Measurements from ENCODE around the gene SRRD. TPM values are rescaled to one million over a fixed set of nuclear protein-coding genes. Genes with fewer than 3 reads are reported as not detected.
A peak's percentile ranks its signal among the peaks of the same experiment; 100 is the strongest.
"Not testable (repeated sequence)": the region's sequence is repeated elsewhere in the genome, so short reads cannot be mapped to it uniquely, and the experiment has no call there.

The SRRD gene
- total RNA-seq, 5 donors from 2014 or later (not counting 1 experiment from before 2014, with no cell fraction given) = 17.4 to 23.3 (median 21.8) TPM

GRCh38 chr22:26528518-26528917 lies 44.8 kb downstream of the SRRD start:
- ATAC-seq (replicated peaks in 1 of 4); H3K4me3 ChIP-seq (ENCODE audit: control insufficient read depth in 1 of 2, extremely low read depth in 1 of 2, low read length in 1 of 2); H3K4me1 Mint-ChIP-seq; H3K27ac ChIP-seq (ENCODE audit: low read length); H3K27ac Mint-ChIP-seq; H3K27me3 ChIP-seq (replicated peaks in 1 of 2; ENCODE audit: control insufficient read depth in 2 of 2, extremely low read depth in 1 of 2, insufficient read depth in 2 of 2, low read length in 1 of 2); H3K4me3 Mint-ChIP-seq; H3K27me3 Mint-ChIP-seq; H3K4me1 ChIP-seq (ENCODE audit: control insufficient read depth in 1 of 2, extremely low read depth in 1 of 2, insufficient read depth in 2 of 2, low read length in 2 of 2); DNase-seq; POLR2A ChIA-PET; H3K9me3 Mint-ChIP-seq; H3K9me3 ChIP-seq; CTCF ChIA-PET: not testable (repeated sequence)
- peaks cover 40% of the 10 kb centered on the region for H3K36me3 Mint-ChIP-seq
- peaks cover 11 to 87% of the 10 kb centered on the region in 2 donors for H3K36me3 ChIP-seq (ENCODE audit: control insufficient read depth in 2 of 2, extremely low read depth in 1 of 2, insufficient read depth in 1 of 2, low read length in 1 of 2)
- 94% methylated on average over 2 of the region's 9 CpGs for WGBS (ENCODE audit: insufficient coverage)

- Histone ChIP-seq H3K4me1 (ENCODE audit: control insufficient read depth in 1 of 2, extremely low read depth in 1 of 2, insufficient read depth in 2 of 2, low read length in 2 of 2) (no peaks in the 10 kb centered on the region), H3K9me3 (no peaks in the 10 kb centered on the region), H3K36me3 (ENCODE audit: control insufficient read depth in 2 of 2, extremely low read depth in 1 of 2, insufficient read depth in 1 of 2, low read length in 1 of 2) (peaks cover 11 to 87% of the 10 kb centered on the region in 2 donors), H3K4me3 (ENCODE audit: control insufficient read depth in 1 of 2, extremely low read depth in 1 of 2, low read length in 1 of 2) (no peak overlapping the region), H3K27me3 (replicated peaks in 1 of 2; ENCODE audit: control insufficient read depth in 2 of 2, extremely low read depth in 1 of 2, insufficient read depth in 2 of 2, low read length in 1 of 2) (no peaks in the 10 kb centered on the region), H3K27ac (ENCODE audit: low read length) (no peak overlapping the region)
- Mint-ChIP-seq H3K27ac (no peak overlapping the region), H3K9me3 (no peaks in the 10 kb centered on the region), H3K36me3 (peaks cover 43% of the 10 kb centered on the region), H3K4me1 (peaks cover 0 to 6% (median 0%) of the 10 kb centered on the region in 3 donors), H3K4me3 (no peak overlapping the region), H3K27me3 (no peaks in the 10 kb centered on the region)
- ATAC-seq (replicated peaks in 1 of 4) (no peak), DNase-seq (no peak)
- CTCF ChIA-PET = no interaction called here
- POLR2A ChIA-PET = no interaction called here
- WGBS (ENCODE audit: insufficient coverage) = no CpG with 5 or more reads among the region's 2 CpGs
These were observed 45.7 kb downstream of the SRRD start for GRCh38 chr22:26529345-26529744.

- CTCF ChIA-PET = no interaction called here
- no peak overlapping the region for H3K27ac ChIP-seq (ENCODE audit: low read length)
- no peaks in the 10 kb centered on the region for H3K4me1 ChIP-seq (ENCODE audit: control insufficient read depth in 1 of 2, extremely low read depth in 1 of 2, insufficient read depth in 2 of 2, low read length in 2 of 2)
- no peaks in the 10 kb centered on the region for H3K9me3 ChIP-seq
- Mint-ChIP-seq H3K9me3 (no peaks in the 10 kb centered on the region), H3K27ac (peak overlapping the region in 1 of 2 donors; percentile 23), H3K4me3 (no peak overlapping the region), H3K27me3 (no peaks in the 10 kb centered on the region), H3K4me1 (peaks cover 0 to 17% (median 6%) of the 10 kb centered on the region in 3 donors), H3K36me3 (peaks cover 49% of the 10 kb centered on the region)
- H3K27me3 ChIP-seq (replicated peaks in 1 of 2; ENCODE audit: control insufficient read depth in 2 of 2, extremely low read depth in 1 of 2, insufficient read depth in 2 of 2, low read length in 1 of 2) = no peaks in the 10 kb centered on the region
- DNase-seq (no peak), ATAC-seq (replicated peaks in 1 of 4) (no peak)
- POLR2A ChIA-PET = no interaction called here
- H3K36me3 ChIP-seq (ENCODE audit: control insufficient read depth in 2 of 2, extremely low read depth in 1 of 2, insufficient read depth in 1 of 2, low read length in 1 of 2) = peaks cover 7 to 80% of the 10 kb centered on the region in 2 donors
- 88% methylated on average over 4 of the region's 7 CpGs for WGBS (ENCODE audit: insufficient coverage)
- H3K4me3 ChIP-seq (ENCODE audit: control insufficient read depth in 1 of 2, extremely low read depth in 1 of 2, low read length in 1 of 2) = no peak overlapping the region
These were observed 50.6 kb downstream of the SRRD start for GRCh38 chr22:26534171-26534855.

- peak overlapping the region; percentile 44 to 61 for H3K27ac Mint-ChIP-seq
- no peaks in the 10 kb centered on the region for H3K27me3 ChIP-seq (replicated peaks in 1 of 2; ENCODE audit: control insufficient read depth in 2 of 2, extremely low read depth in 1 of 2, insufficient read depth in 2 of 2, low read length in 1 of 2)
- H3K9me3 Mint-ChIP-seq = no peaks in the 10 kb centered on the region
- ATAC-seq (replicated peaks in 1 of 4) (no peak), DNase-seq (no peak)
- no peaks in the 10 kb centered on the region for H3K27me3 Mint-ChIP-seq
- H3K4me1 ChIP-seq (ENCODE audit: control insufficient read depth in 1 of 2, extremely low read depth in 1 of 2, insufficient read depth in 2 of 2, low read length in 2 of 2) = no peaks in the 10 kb centered on the region
- no peak overlapping the region for H3K27ac ChIP-seq (ENCODE audit: low read length)
- no peak overlapping the region for H3K4me3 Mint-ChIP-seq
- POLR2A ChIA-PET = interaction anchor here in 1 of 2 donors (0.5 kb wide), 1 partner anchor 71 kb away, joined by 10 read pairs; no protein-coding TSS in a partner anchor
- H3K4me3 ChIP-seq (ENCODE audit: control insufficient read depth in 1 of 2, extremely low read depth in 1 of 2, low read length in 1 of 2) = no peak overlapping the region
- H3K9me3 ChIP-seq = no peaks in the 10 kb centered on the region
- H3K36me3 ChIP-seq (ENCODE audit: control insufficient read depth in 2 of 2, extremely low read depth in 1 of 2, insufficient read depth in 1 of 2, low read length in 1 of 2) = peaks cover 4 to 80% of the 10 kb centered on the region in 2 donors
- peaks cover 53% of the 10 kb centered on the region for H3K36me3 Mint-ChIP-seq
- CTCF ChIA-PET = no interaction called here
- WGBS (ENCODE audit: insufficient coverage) = 79% methylated on average over 3 of the region's 13 CpGs
- H3K4me1 Mint-ChIP-seq = peaks cover 0 to 17% (median 6%) of the 10 kb centered on the region in 3 donors
These were observed 51.4 kb downstream of the SRRD start for GRCh38 chr22:26534874-26535602.

GRCh38 chr22:26535603-26535908 lies 51.9 kb downstream of the SRRD start:
- CTCF ChIA-PET = no interaction called here
- Mint-ChIP-seq H3K4me1 (peaks cover 0 to 17% (median 6%) of the 10 kb centered on the region in 3 donors), H3K9me3 (no peaks in the 10 kb centered on the region), H3K27me3 (no peaks in the 10 kb centered on the region), H3K36me3 (peaks cover 58% of the 10 kb centered on the region), H3K27ac (peak overlapping the region; percentile 44 to 61), H3K4me3 (no peak overlapping the region)
- no peak overlapping the region for H3K27ac ChIP-seq (ENCODE audit: low read length)
- H3K27me3 ChIP-seq (replicated peaks in 1 of 2; ENCODE audit: control insufficient read depth in 2 of 2, extremely low read depth in 1 of 2, insufficient read depth in 2 of 2, low read length in 1 of 2) = no peaks in the 10 kb centered on the region
- POLR2A ChIA-PET = interaction anchor here in 1 of 2 donors (0.5 kb wide), 1 partner anchor 70 kb away, joined by 10 read pairs; no protein-coding TSS in a partner anchor
- H3K4me1 ChIP-seq (ENCODE audit: control insufficient read depth in 1 of 2, extremely low read depth in 1 of 2, insufficient read depth in 2 of 2, low read length in 2 of 2) = no peaks in the 10 kb centered on the region
- H3K9me3 ChIP-seq = no peaks in the 10 kb centered on the region
- no peak overlapping the region for H3K4me3 ChIP-seq (ENCODE audit: control insufficient read depth in 1 of 2, extremely low read depth in 1 of 2, low read length in 1 of 2)
- no peak for ATAC-seq (replicated peaks in 1 of 4)
- DNase-seq = no peak
- WGBS (ENCODE audit: insufficient coverage) = 80% methylated on average over 1 of the region's 3 CpGs
- H3K36me3 ChIP-seq (ENCODE audit: control insufficient read depth in 2 of 2, extremely low read depth in 1 of 2, insufficient read depth in 1 of 2, low read length in 1 of 2) = peaks cover 4 to 80% of the 10 kb centered on the region in 2 donors

- H3K27me3 ChIP-seq (replicated peaks in 1 of 2; ENCODE audit: control insufficient read depth in 2 of 2, extremely low read depth in 1 of 2, insufficient read depth in 2 of 2, low read length in 1 of 2) = no peaks in the 10 kb centered on the region
- no peaks in the 10 kb centered on the region for H3K9me3 ChIP-seq
- H3K27ac ChIP-seq (ENCODE audit: low read length) = no peak overlapping the region
- no peaks in the 10 kb centered on the region for H3K9me3 Mint-ChIP-seq
- H3K27me3 Mint-ChIP-seq = no peaks in the 10 kb centered on the region
- 97% methylated on average over 4 of the region's 12 CpGs for WGBS (ENCODE audit: insufficient coverage)
- no peak overlapping the region for H3K4me3 ChIP-seq (ENCODE audit: control insufficient read depth in 1 of 2, extremely low read depth in 1 of 2, low read length in 1 of 2)
- H3K4me3 Mint-ChIP-seq = no peak overlapping the region
- ATAC-seq (replicated peaks in 1 of 4) (no peak), DNase-seq (no peak)
- CTCF ChIA-PET = interaction anchor here in 1 of 2 donors (0.5 to 1.0 kb wide), 2 partner anchors 10 to 105 kb away, joined by 3 to 4 read pairs; no protein-coding TSS in a partner anchor
- H3K36me3 Mint-ChIP-seq = peaks cover 59% of the 10 kb centered on the region
- peaks cover 10 to 81% of the 10 kb centered on the region in 2 donors for H3K36me3 ChIP-seq (ENCODE audit: control insufficient read depth in 2 of 2, extremely low read depth in 1 of 2, insufficient read depth in 1 of 2, low read length in 1 of 2)
- H3K27ac Mint-ChIP-seq = peak overlapping the region in 1 of 2 donors; percentile 61
- H3K4me1 Mint-ChIP-seq = peaks cover 0 to 17% (median 6%) of the 10 kb centered on the region in 3 donors
- POLR2A ChIA-PET = no interaction called here
- no peaks in the 10 kb centered on the region for H3K4me1 ChIP-seq (ENCODE audit: control insufficient read depth in 1 of 2, extremely low read depth in 1 of 2, insufficient read depth in 2 of 2, low read length in 2 of 2)
These were observed 52.5 kb downstream of the SRRD start for GRCh38 chr22:26536056-26536761.

All from T-cell (primary cell).